SH-SY5Y (cell line): ENCODE data around the gene TM4SF4.

Experiments
- GATA2 ChIP-seq: IDR thresholded peaks from 2 replicates; pipeline ENCODE4 v1.6.1; 2011; ENCODE audit warnings: mild to moderate bottlenecking, low read depth, low read length
- GATA3 ChIP-seq: IDR thresholded peaks from 2 replicates; pipeline ENCODE4 v1.6.1; 2011; ENCODE audit warnings: low read depth, mild to moderate bottlenecking, low read length, moderate library complexity

DNA sequence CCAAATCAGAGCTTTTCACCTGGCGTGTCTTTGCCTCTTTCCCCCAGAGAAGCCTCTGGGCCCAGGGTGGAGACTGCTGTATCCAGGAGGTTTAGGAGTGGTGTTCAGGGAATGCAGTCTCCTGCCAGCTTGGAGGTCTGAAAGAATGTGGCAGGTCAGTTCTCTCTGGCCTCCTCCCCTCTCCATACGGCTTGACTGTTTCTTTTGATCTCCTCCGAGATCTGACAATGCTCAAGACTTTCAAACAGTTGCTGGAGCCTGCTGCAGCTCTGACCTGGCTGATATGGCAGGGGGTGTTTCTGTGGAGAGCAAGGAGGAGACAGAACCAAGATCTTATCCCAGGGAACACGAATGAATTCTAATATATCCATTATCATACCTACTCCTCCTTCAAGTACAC lies 24.7 kb upstream of the TM4SF4 start:
- no peak for TF ChIP-seq GATA3
- no peak for TF ChIP-seq GATA2
